HG02588 (cell line): ENCODE measurements around the gene ISG15.
"Not testable (repeated sequence)": the region's sequence is repeated elsewhere in the genome, so short reads cannot be mapped to it uniquely, and the experiment has no call there.

Experiments
- ATAC-seq: cut with Tn5 transposase; IDR thresholded peaks from one replicate; pipeline ENCODE4 v1.9.1; 2021; ENCODE audit warnings: mild to moderate bottlenecking, moderate library complexity; ENCODE audit not compliant: unreplicated experiment

ISG15 gene

DNA sequence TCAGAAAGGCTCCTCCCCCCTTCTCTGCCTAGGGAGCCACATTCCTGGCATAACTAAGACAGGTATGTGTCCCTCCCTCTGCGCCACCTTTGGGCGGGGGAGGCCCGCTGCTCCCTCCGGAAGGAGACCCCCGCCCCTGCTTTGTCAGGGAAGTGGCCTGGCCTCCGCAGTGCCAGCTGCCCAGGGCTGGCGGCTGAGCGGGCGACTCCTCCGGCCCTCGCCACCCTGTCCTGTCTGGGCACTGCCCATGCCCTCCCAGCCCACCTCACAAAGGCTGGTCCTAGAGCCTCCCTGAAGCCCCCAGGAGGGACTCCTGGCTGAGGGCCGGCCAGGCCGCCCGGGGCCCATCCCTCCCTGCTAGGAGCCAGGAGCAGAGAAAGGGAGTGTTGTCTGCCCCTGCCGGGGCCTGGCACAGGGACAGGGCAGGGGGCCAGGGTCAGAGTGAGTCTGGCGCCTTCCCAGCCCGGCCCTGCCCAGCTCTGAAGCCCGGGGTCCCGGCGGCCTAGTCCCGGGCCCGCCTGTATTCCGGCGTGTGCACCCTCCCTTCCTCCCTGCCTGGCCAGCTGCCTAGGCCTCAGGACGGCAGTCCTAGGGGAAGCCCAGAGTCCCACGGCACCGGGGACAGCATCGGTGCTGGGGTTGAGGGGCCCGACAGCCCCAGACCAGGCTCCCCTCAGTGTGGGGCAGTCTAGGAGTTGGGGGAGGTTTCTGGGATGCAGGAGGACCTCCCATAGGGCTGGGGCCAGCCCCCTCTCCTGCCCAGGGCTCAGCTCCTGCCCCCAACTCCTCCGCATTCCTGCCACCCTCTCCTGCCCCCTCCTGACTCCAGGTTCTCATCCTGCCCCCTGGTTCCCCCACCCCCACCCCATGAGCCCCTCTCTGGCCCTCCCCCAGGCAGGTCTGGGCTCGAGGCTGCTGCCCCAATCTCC, 11.7 kb downstream of the ISG15 start:
- ATAC-seq: no peak

DNA sequence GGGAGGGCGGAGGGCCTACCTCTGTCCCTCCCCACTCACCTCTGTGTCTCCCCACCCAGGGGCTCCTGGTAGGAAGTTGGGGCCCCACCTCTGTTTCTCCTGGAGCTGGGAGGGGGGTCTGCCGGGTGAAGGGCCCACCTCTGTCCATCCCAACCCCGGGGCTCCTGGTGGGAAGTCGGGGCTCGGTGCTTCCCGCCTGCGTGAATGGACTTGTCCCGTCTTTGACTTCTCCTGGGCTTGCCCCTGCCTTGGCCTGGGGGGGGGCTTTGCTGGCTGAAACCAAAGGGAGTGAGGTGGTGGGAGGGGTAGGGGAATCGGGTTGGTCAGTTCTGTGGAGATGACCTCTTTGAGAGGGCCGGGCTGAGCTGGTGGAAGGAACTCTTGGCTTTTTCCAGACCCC, 12.4 kb downstream of the ISG15 start:
- ATAC-seq: no peak

DNA sequence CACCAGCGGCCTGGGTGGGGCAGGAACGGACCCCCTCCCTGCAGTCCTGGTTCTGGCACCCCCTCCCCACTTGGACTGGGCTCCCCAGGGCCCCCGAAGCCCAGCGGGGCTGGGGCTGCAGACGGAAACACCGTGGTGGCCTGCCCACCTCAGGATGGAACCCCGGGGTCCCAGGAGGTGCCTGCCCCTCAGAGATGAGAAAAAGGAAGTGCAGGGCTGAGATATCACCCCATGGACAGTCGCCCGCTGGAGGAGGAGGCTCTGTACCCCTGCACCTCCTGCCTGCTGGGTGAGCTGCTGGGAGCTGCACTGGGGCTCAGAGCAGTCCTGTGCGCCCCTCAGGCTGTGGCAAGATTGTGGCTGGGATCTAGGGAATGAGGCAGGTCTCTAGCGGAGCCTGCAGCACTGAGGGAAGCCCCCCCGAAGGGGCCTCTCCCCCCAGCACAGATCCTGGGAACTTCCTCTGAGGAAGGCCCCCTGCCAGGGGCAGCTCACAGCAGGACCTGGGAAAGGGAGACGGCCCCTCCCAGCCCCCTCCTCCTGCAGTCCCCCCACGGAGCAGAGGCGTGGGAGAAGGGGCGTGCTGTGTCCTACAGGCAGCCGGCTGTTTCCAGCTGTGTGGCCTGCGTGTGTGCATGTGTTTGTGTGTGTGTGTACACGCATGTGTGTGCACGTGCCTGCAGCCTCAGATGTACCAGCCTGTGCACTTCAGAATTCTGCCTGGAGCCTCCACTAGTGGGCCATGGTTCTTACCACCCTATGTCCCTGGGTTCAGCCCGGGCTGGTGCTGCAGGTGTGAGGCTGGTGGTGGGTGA, 13.5 kb downstream of the ISG15 start:
- ATAC-seq: no peak

DNA sequence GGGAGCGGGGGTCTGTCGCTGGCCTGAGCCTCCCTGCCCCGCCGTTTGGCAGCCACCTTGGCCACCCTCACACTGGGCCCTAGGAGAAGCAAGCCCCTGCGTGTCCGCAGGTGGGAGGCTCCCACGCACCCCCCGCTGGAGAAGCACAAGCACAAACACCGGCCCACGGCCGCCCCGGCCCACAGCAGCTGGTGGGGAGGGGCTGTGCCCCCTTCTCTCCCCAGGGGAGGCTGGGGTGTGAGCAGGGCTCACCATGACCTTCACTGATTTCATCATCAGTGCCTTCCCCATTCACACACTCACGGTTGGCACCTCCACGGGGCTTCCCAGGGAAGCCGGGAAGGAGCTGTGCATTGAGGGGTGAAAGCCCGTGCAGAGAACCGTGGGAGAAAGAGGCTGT, 14.5 kb downstream of the ISG15 start:
- no peak for ATAC-seq

DNA sequence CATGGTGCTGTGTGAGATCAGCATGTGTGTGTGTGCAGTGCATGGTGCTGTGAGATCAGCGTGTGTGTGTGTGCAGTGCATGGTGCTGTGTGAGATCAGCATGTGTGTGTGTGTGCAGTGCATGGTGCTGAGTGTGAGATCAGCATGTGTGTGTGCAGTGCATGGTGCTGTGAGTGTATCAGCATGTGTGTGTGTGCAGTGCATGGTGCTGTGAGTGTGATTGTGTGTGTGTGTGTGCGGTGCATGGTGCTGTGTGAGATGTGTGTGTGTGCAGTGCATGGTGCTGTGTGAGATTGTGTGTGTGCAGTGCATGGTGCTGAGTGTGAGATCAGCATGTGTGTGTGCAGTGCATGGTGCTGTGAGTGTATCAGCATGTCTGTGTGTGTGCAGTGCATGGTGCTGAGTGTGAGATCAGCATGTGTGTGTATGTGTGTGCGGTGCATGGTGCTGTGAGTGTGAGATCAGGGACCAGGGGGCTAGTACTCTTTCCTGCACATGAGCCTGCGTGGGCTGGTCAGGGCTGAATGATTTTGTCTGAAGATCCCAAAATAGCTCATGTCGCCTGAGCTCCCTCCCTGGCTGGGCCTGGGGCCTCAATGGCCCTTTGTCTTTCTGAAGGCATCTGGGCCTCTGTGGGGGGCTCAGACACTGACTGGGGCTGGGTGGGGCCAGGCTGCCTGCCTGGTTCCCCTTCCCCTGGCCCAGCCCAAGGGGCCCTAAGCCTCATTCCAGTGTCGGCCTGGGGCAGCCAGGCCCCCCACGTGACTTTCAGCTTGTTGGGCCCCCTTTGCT, 17.8 kb downstream of the ISG15 start:
- ATAC-seq: not testable (repeated sequence)

DNA sequence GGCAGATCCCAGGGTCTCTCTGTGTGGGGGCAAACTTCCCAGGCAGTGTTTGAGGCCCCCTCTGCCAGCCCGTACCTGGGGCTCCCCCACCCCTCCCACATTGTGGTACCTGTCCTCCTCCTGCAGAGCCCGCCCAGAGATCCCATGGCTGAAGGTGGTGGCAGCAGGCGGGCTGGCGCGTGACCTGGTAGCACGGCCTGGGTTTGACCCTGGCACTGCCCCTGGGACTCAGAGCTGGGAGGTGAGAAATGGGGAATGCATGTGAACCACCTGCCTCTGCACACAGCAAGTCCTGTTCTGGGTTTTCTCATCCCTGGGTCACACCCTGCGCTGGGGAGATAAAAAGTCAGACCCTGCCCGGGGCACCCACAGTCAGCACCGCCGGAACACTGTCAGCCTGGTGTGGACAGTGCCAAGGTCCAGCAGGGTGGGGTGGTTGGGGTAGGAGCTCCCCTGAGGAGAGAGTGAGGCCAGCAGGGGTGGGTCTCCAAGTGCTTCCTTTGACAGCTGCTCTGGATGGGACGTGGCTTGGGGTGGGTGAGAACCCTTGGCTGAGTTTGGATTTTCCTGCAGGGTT, 18.4 kb downstream of the ISG15 start:
- ATAC-seq: no peak

DNA sequence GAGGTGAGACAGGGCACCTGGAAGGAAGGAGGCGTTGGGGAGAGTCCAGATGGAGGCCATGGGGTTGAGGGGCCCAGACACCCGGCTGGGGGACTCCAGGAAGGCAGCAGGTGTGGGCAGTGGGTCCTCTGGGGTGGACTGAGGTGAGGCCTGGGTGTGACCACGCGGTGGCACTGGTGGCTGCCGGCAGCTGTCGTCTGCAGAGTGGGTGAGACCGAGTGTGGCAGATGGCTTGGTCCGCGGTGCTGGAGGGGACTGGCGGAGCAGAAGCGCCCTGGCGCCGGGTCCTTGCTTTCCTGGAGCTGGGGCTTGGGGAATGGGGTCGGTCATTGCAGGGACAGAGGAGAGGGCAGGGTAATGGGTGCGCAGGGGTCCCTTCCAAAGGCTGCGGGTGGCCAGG, 19.1 kb downstream of the ISG15 start:
- no peak for ATAC-seq

DNA sequence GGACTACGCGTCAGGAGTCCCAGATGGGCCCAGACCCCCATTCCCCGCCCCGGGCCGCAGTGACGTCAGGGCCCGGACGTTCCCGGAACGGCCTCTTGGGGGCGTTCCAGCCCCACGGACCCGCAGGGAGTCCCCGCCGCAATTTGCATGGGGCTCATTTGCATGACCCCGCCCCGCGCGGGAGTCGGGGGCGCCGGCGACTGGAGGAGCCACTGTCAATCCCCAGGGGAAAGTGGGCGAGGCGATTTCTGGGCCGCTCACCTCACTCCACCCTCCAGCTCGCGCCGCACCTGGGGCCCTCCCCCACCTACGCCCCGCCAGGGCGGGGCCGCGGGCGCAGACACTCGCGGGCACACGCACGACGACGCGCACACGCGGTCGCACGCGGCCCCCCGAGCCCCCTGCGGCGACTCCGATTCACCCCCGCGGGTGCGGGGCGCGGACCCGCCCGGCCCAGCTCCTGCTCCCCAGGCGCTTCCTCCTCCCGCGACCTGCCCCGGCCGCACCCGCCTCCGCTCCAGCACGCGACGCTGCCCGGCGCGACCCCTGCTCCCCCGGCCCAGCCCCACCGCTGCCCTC, 19.8 kb downstream of the ISG15 start:
- ATAC-seq: peak; percentile 74

DNA sequence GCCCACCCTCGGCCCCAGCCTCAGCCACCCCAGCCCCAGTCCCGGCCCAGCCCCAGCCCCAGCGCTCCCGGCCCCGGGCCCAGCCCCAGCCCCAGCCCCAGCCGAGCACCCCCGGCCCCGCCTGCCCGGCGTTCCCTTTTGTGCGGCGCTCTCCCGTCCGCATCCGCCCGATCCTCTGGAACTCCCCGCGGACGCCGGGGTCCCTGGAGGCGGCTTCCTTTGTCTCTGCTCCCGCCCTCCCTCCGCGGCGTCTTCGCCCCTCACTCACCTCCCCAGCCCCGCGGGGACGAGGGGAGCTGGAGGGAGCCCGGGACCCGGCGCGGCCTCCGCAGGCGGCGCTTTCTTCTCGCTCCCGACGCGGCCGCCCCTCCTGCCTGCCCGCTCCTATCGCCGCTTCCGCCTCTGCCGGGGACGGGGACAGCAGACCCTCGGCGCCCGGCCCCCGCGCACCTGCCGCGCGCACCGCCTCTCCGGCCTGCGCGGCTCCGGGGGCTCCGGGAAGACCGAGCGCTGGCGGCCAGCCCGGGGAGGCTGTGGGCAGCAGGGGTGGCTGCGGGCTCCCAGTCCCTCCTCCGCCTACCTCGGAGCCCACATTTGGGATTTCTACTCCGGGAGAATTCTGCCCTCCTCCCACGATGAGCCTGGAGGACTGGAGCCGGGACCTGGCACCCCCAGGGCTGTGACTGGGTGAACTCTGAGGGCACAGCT, 20.6 kb downstream of the ISG15 start:
- ATAC-seq: no peak

DNA sequence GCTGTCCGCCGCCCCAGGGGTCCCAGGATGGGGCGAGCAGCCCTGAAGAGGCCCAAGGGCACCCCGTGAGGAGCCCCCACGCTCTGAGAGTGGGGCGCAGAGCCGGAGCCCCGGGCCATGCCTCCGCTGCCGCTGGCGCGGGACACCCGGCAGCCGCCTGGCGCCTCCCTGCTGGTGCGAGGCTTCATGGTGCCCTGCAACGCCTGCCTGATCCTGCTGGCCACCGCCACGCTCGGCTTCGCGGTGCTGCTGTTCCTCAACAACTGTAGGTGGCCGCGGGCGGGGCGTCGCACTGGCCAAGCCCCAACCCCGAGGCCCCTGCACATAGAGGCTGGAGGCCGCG, 21.1 kb downstream of the ISG15 start:
- ATAC-seq: no peak

DNA sequence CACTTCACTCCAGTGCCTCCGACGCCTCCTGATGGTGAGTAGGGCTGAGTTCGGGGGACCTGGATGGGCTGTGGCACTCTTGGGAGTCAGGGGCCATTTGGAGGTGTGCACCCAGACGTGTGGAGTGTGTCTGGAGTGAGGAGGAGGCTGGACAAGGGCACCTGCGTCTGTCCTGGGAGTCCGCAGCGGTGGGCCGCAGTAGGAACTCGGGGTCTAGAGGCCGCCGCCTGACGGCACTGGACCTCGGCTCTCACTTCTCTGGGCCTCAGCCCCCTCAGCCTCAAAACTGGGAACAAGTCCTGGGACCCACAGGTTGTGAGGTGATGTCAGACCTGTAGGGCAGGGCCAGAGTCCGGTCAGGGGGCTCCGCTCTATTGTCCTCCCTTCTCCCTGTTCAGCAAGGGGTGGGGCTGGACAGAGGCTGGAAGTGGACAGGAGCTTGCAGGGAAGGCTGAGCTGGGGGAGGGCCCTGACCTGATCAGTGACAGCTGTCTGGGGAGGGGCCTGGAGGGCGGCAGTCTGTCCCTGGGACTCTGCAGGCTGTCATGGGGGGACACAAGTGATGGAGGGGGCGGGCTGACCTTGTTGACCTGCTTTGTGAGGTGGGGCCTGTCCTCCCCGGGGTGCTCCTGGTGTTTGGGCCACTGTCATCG, 22.1 kb downstream of the ISG15 start:
- ATAC-seq: no peak

DNA sequence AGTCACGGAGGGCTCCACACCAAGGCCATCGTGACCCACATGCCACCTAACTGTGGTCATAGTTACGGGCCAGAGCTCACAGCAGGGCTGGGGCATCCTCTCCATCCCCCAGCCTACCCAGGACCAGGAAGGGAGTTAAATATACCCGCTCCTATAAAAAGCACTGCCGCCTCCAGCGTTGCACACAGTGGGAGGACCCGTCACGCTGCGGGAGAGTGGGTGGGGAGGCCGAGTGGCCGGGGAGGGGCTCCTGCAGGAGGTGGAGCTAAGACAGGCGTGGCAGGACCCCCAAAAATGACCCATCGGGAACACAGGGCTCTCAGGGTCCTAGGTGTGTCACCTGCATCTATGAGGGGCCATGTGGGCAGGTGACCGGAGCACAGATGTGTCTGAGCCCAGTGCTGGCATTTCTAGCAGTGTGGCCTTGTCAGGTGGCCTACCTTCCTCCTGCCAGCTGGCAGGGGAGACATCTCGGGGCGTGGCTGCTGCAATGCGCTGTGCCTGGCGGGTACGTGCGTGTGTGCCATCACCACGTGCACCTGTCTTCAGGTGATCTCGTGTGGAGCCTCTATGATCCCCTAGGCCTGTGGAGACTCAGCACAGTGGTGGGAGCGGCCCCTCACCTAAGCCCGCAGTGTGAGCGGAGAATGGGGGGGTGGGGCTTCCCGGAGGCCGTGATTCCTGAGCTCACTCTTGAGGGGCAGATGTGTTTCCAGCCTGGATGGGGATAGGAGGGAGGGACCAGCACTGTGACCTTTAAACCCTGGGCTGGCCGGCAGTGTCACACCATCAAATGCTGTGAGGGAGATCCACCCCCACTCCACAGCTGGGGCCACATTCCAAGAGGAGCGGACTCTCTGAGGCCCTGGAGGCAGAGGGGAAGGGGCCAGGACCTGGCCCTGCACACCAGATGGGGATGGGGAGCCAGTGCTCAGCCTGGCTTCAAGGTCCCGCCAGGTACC, 24.4 kb downstream of the ISG15 start:
- no peak for ATAC-seq

DNA sequence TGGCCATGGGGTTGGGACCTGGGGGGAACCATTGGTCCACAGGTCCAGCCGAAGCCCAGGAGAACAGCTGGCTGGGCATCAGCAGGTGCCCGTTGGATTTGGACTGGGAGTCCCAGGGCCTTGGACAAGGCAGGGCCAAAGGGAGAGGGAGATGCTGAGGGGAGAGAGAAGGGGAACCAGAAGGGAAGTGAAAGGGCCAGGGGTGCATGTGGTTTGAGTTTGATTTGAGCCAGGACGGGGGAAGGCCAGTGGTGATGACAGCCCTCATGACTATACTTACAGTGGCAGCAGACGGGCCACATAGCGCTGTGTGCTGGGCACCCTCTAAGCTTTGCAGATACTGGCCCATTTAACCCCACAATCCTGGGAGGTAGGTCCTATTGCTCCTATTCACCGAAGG, 25.4 kb downstream of the ISG15 start:
- ATAC-seq: peak; percentile 53

DNA sequence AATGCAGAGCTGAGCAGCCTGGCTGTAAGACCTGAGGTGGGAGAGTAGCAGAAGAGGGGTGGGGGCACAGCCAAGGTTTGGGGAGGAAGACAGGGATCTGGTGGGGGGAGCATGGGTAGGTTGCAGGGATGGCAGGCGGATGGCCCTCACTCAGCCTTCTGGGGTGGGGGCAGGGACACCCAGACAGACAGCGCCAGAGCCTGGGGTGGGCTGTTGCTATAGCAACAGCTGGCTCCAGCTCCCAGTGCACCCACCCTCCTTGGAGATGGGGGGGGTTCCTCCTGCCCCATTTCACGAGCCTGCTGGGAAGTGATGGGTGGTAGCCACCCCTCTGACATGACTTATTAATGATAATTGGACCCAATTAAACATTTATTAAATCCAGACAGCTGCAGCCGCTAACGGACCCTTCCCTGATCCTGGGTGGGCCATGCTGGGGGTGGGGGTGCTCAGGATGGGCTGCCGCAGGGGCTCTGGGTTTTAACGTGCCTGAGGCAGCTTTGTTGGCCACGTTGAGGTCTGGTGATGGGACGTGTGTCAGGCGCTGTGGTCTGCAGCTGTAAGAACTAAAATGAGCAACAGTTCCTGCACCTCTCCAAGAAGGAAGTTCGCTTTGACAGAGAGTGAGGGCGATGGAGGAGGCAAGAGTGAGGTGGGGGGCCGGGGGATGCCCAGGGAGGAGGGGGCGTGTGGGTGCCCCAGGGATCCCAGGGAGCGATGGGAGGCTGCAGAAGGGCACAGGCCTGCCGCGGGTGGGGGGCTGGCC, 26.0 kb downstream of the ISG15 start:
- ATAC-seq: no peak

DNA sequence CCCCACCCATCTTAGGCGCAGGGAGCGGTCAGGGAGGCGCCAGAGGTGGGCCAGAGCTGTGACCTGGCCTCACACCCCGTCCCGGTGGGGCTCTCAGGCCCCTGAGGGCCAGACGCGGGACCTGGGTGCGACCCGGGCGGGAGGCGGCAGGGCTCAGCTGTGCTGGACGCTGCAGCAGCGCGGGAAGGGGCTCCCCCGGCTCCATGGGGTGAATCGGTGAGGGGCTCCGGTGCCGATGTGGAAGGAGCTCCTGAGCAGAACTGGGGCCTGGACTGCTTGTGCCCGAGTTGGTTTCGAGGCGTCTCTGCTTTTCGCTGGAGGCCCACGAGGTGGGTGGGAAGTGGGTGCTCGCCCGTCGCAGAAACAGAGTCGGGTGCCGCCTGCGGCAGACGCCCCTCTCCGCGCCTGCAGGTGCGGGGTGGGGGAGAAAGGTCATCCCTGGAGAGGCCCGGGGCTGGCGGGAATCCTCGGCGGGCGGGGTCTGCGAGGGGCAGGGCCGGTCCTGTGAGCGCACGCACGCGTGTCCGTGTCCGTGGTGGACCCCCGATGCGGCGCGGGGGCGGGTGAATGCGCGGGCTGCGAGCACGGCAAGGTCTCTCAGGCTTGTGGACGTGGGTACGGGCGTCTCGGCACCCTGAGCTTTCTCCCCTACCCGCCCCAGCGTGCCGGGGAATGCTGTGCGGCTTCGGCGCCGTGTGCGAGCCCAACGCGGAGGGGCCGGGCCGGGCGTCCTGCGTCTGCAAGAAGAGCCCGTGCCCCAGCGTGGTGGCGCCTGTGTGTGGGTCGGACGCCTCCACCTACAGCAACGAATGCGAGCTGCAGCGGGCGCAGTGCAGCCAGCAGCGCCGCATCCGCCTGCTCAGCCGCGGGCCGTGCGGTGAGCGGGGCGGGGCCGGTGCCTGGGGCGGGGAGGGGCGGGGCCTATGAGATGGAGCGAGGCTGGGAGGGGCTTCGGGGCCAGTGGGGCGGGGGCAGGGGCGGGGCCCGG, 27.0 kb downstream of the ISG15 start:
- ATAC-seq: no peak

DNA sequence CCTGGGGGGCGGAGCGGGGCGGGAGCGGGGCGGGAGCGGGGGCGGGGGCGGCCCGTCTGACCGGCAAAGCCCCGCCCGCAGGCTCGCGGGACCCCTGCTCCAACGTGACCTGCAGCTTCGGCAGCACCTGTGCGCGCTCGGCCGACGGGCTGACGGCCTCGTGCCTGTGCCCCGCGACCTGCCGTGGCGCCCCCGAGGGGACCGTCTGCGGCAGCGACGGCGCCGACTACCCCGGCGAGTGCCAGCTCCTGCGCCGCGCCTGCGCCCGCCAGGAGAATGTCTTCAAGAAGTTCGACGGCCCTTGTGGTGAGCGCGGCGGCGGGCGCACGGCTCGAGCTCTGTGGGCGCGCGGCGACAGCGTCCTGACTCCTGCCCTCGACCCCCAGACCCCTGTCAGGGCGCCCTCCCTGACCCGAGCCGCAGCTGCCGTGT, 27.8 kb downstream of the ISG15 start:
- ATAC-seq: no peak
